PC-9 (cell line): Measurements from ENCODE around the gene NT5C2.

Experiments used
- EZH2 ChIP-seq: fragments of 200-600 bp; sonication (generic); IDR thresholded peaks from 2 replicates; pipeline ENCODE4 v1.8.0; 2017; ENCODE audit warnings: antibody characterized with exemption, low read depth
- TF ChIP-seq, protein P1 (sequence below): fragments of 200-600 bp; sonication (generic); conservative IDR thresholded peaks from 2 replicates; pipeline ENCODE4 v1.6.1; 2017; ENCODE audit warnings: mixed run types, antibody characterized with exemption, mild to moderate bottlenecking, moderate library complexity

DNA sequence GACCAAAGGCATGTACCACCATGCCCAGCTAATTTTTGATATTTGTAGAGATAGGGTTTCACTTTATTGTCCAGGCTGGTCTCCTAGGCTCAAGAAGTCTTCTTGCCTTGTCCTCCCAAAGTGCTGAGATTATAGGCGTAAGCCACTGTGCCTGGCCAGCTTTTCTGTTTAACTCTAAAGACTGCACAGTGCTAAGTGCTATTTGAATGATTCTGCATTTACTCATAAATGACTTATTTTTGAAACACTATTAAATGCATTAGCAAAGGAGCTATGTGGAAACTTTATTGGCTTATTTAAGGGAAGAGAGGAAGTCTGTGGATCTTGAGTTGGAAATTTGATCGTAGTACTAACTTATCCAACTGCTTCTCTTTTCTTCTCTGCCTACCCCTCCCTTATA, 89.1 kb downstream of the NT5C2 start:
- TF ChIP-seq, protein P1, sequence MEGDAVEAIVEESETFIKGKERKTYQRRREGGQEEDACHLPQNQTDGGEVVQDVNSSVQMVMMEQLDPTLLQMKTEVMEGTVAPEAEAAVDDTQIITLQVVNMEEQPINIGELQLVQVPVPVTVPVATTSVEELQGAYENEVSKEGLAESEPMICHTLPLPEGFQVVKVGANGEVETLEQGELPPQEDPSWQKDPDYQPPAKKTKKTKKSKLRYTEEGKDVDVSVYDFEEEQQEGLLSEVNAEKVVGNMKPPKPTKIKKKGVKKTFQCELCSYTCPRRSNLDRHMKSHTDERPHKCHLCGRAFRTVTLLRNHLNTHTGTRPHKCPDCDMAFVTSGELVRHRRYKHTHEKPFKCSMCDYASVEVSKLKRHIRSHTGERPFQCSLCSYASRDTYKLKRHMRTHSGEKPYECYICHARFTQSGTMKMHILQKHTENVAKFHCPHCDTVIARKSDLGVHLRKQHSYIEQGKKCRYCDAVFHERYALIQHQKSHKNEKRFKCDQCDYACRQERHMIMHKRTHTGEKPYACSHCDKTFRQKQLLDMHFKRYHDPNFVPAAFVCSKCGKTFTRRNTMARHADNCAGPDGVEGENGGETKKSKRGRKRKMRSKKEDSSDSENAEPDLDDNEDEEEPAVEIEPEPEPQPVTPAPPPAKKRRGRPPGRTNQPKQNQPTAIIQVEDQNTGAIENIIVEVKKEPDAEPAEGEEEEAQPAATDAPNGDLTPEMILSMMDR = no peak
- TF ChIP-seq EZH2 = no peak
